ENCODE data around the gene EXT2. TPM values are rescaled to one million over a fixed set of nuclear protein-coding genes. Genes with fewer than 3 reads are reported as not detected.

The EXT2 gene
- total RNA-seq, 1 experiment from 2014 or later = 42.8 TPM

DNA sequence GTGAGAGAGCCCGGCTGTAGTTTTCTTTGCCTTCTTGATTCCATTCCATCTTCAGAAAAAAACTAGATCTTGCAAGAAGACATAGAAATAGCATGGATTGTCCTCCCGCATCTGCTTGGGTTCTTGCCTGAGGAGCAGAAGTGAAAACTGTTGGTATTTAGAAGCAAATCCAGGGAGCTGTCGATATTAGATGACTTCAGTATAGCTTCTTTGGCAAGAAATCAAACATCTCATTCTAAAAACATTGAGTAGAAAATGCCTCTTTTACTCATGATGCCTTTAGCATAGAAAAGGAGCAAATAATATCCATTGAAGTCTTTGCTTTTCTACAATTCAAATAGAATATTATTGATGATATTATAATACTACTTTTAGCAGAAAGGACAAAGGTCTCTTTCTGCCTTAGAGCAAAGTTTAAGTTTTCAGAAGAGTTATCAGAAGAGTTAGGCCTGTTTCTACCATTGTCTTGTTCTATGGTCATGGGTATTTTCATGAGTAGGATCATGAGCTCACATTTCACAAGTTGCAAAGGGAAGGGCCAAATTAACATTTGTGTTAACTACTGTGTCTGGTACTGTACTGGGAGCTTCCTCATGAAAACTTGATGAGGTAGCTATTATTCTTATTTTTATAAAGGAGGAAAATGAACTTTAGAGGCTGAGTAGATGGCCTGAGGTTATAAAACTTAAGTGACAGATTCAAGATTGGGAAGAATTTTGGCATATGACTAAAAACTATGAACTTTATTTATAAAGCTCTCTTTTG lies 49.7 kb downstream of the EXT2 start:
- intact Hi-C loops (cut with micrococcal nuclease) = loop anchor here (10.0 kb wide), 1 partner anchor 470 kb away; no protein-coding TSS in a partner anchor
- no peaks in the 10 kb centered on the region for H3K79me2 ChIP-seq (ENCODE audit: insufficient read depth, low read length)
- no peaks in the 10 kb centered on the region for H3K9me3 ChIP-seq (ENCODE audit: control insufficient read depth in 1 of 2, insufficient read depth in 1 of 2, low read depth in 1 of 2, low read length in 2 of 2)
- no peak overlapping the region for H3K9ac ChIP-seq (ENCODE audit: low read length)
- peaks cover 9 to 14% of the 10 kb centered on the region in 2 experiments; a peak in 3 of 4 replicates for H3K4me1 ChIP-seq (ENCODE audit: control insufficient read depth in 1 of 2, insufficient read depth in 2 of 2, low read length in 2 of 2)
- no TSS peak for BruUV-seq (replicated peaks)
- no peak for TF ChIP-seq ATF3 (IDR thresholded peaks at IDR 0.05)
- POLR2A ChIA-PET = no interaction called here
- DNase-seq (ENCODE audit: low read depth, low spot score) (no peak), ATAC-seq (no peak)
- no peaks in the 10 kb centered on the region for H3K27me3 ChIP-seq (ENCODE audit: insufficient read depth, low read length)
- RAD21 ChIA-PET (ENCODE audit: low non-redundant PET in 1 of 2, low total read pairs in 2 of 2, uncharacterized antibody in 2 of 2, unreplicated experiment in 2 of 2) = no interaction called here
- no peaks in the 10 kb centered on the region for H3K9me2 ChIP-seq (ENCODE audit: insufficient read depth)
- H3K36me3 ChIP-seq (ENCODE audit: control insufficient read depth in 1 of 2, insufficient read depth in 2 of 2, low read length in 2 of 2) = no peaks in the 10 kb centered on the region
- H2AFZ ChIP-seq (ENCODE audit: low read depth, low read length, poor library complexity, severe bottlenecking) = no peak overlapping the region
- H3K4me2 ChIP-seq (ENCODE audit: low read length) = no peak overlapping the region
- H3K4me3 ChIP-seq (replicated peaks in 1 of 2; ENCODE audit: low read depth in 1 of 2, low read length in 2 of 2) = no peak overlapping the region
- CTCF ChIA-PET = no interaction called here
- no peak overlapping the region for H3K27ac ChIP-seq (ENCODE audit: low read depth, low read length)
- no peaks in the 10 kb centered on the region for H4K20me1 ChIP-seq (ENCODE audit: insufficient read depth)

GRCh38 chr11:44146931-44147330 lies 51.5 kb downstream of the EXT2 start:
- ChIA-PET CTCF (no interaction called here), POLR2A (no interaction called here), RAD21 (ENCODE audit: low non-redundant PET in 1 of 2, low total read pairs in 2 of 2, uncharacterized antibody in 2 of 2, unreplicated experiment in 2 of 2) (no interaction called here)
- intact Hi-C loops (cut with micrococcal nuclease) = loop anchor here (10.0 kb wide), 1 partner anchor 468 kb away; no protein-coding TSS in a partner anchor
- Histone ChIP-seq H3K9me2 (ENCODE audit: insufficient read depth) (no peaks in the 10 kb centered on the region), H3K36me3 (ENCODE audit: control insufficient read depth in 1 of 2, insufficient read depth in 2 of 2, low read length in 2 of 2) (0 out of 4 replicates have a peak, but pooled peaks cover 0 to 7% of the 10 kb centered on the region in 2 experiments), H3K4me1 (ENCODE audit: control insufficient read depth in 1 of 2, insufficient read depth in 2 of 2, low read length in 2 of 2) (peaks cover 9 to 14% of the 10 kb centered on the region in 2 experiments; a peak in 3 of 4 replicates), H3K27me3 (ENCODE audit: insufficient read depth, low read length) (no peaks in the 10 kb centered on the region), H4K20me1 (ENCODE audit: insufficient read depth) (no peaks in the 10 kb centered on the region), H3K9me3 (ENCODE audit: control insufficient read depth in 1 of 2, insufficient read depth in 1 of 2, low read depth in 1 of 2, low read length in 2 of 2) (no peaks in the 10 kb centered on the region), H3K9ac (ENCODE audit: low read length) (no peak overlapping the region), H2AFZ (ENCODE audit: low read depth, low read length, poor library complexity, severe bottlenecking) (no peak overlapping the region), H3K79me2 (ENCODE audit: insufficient read depth, low read length) (no peaks in the 10 kb centered on the region), H3K4me2 (ENCODE audit: low read length) (no peak overlapping the region), H3K27ac (ENCODE audit: low read depth, low read length) (no peak overlapping the region), H3K4me3 (replicated peaks in 1 of 2; ENCODE audit: low read depth in 1 of 2, low read length in 2 of 2) (no peak overlapping the region)
- TF ChIP-seq ZBTB33 (IDR thresholded peaks at IDR 0.05; ENCODE audit: extremely low read depth, insufficient replicate concordance, low read length) (no peak), YY1 (IDR thresholded peaks at IDR 0.05; ENCODE audit: extremely low read depth, insufficient replicate concordance, low read depth, low read length) (no peak), EZH2phosphoT487 (IDR thresholded peaks at IDR 0.05; ENCODE audit: borderline replicate concordance) (no peak), SIN3A (IDR thresholded peaks at IDR 0.05; ENCODE audit: low read depth) (no peak), ATF3 (IDR thresholded peaks at IDR 0.05) (no peak), MAX (IDR thresholded peaks at IDR 0.05) (no peak), ELF1 (IDR thresholded peaks at IDR 0.05; ENCODE audit: borderline replicate concordance, low read depth) (no peak)
- TF ChIP-seq, protein P1, sequence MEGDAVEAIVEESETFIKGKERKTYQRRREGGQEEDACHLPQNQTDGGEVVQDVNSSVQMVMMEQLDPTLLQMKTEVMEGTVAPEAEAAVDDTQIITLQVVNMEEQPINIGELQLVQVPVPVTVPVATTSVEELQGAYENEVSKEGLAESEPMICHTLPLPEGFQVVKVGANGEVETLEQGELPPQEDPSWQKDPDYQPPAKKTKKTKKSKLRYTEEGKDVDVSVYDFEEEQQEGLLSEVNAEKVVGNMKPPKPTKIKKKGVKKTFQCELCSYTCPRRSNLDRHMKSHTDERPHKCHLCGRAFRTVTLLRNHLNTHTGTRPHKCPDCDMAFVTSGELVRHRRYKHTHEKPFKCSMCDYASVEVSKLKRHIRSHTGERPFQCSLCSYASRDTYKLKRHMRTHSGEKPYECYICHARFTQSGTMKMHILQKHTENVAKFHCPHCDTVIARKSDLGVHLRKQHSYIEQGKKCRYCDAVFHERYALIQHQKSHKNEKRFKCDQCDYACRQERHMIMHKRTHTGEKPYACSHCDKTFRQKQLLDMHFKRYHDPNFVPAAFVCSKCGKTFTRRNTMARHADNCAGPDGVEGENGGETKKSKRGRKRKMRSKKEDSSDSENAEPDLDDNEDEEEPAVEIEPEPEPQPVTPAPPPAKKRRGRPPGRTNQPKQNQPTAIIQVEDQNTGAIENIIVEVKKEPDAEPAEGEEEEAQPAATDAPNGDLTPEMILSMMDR (IDR thresholded peaks at IDR 0.05 in 2 of 3, conservative IDR thresholded peaks at IDR 0.05 in 1 of 3; ENCODE audit: borderline replicate concordance in 1 of 3, insufficient read depth in 1 of 3, low read depth in 2 of 3, low read length in 2 of 3) = no peak
- ATAC-seq = no peak
- no peak for DNase-seq (ENCODE audit: low read depth, low spot score)
- no TSS peak for BruUV-seq (replicated peaks)
